Measurements from ENCODE around the gene MAP1B.

DNA sequence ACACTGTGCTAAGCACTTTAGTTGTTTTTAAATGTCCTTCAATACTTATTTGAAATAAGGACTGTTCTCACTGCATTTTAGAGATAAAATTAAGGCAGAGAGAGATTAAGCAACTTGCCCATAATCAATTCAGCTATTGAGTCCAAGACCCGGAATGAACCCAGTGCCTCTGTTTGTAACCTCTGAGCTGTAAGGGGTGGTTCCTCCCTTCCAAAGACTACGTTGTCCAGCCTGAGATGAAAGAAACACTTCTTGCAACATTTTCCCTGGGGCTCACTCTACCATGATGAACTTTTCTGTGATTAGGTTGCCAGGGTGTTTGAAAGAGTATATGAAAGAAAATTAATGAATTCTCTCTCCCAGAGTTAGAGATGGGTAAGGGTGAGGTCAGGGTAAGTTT is 22.0 kb upstream of the MAP1B start:
- TF ChIP-seq FOXJ3 (CRISPR knock-in tag; IDR thresholded peaks at IDR 0.05) (no peak), SMARCC2 (IDR thresholded peaks at IDR 0.05; ENCODE audit: low read depth) (no peak), YY1 (IDR thresholded peaks at IDR 0.05; ENCODE audit: borderline replicate concordance in 1 of 3, control insufficient read depth in 1 of 3, extremely low read depth in 1 of 3, insufficient read depth in 3 of 3, insufficient read length in 1 of 3, insufficient replicate concordance in 2 of 3, low read depth in 1 of 3, low read length in 2 of 3) (no peak), ESRRB (CRISPR knock-in tag; IDR thresholded peaks at IDR 0.05; ENCODE audit: borderline replicate concordance) (no peak), GABPB1 (CRISPR knock-in tag; IDR thresholded peaks at IDR 0.05) (no peak), POLR2A (conservative IDR thresholded peaks at IDR 0.05) (no peak)
- TF ChIP-seq, protein P1, sequence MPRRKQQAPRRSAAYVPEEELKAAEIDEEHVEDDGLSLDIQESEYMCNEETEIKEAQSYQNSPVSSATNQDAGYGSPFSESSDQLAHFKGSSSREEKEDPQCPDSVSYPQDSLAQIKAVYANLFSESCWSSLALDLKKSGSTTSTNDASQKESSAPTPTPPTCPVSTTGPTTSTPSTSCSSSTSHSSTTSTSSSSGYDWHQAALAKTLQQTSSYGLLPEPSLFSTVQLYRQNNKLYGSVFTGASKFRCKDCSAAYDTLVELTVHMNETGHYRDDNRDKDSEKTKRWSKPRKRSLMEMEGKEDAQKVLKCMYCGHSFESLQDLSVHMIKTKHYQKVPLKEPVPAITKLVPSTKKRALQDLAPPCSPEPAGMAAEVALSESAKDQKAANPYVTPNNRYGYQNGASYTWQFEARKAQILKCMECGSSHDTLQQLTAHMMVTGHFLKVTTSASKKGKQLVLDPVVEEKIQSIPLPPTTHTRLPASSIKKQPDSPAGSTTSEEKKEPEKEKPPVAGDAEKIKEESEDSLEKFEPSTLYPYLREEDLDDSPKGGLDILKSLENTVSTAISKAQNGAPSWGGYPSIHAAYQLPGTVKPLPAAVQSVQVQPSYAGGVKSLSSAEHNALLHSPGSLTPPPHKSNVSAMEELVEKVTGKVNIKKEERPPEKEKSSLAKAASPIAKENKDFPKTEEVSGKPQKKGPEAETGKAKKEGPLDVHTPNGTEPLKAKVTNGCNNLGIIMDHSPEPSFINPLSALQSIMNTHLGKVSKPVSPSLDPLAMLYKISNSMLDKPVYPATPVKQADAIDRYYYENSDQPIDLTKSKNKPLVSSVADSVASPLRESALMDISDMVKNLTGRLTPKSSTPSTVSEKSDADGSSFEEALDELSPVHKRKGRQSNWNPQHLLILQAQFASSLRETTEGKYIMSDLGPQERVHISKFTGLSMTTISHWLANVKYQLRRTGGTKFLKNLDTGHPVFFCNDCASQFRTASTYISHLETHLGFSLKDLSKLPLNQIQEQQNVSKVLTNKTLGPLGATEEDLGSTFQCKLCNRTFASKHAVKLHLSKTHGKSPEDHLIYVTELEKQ (CRISPR knock-in tag; IDR thresholded peaks at IDR 0.05), result no peak

Measured in K562 (cell line).